Renal cortical epithelial cell (primary cell): ENCODE measurements around the gene PFKFB1. TPM values are rescaled to one million over a fixed set of nuclear protein-coding genes. Genes with fewer than 3 reads are reported as not detected.

Experiments used
- DNase-seq: peaks from one replicate; pipeline ENCODE4 v3.0.0-alpha.2; 2011; ENCODE audit warnings: low read depth
- total RNA-seq: library from RNA; depleted of rRNA; stranded (reverse); fragments of >200 nt; gene quantifications from 2 replicates; pipeline ENCODE4 v1.2.3, GENCODE V29; 2014

The PFKFB1 gene
- total RNA-seq, result 0.10 and 0.69 TPM in 2 replicates

DNA sequence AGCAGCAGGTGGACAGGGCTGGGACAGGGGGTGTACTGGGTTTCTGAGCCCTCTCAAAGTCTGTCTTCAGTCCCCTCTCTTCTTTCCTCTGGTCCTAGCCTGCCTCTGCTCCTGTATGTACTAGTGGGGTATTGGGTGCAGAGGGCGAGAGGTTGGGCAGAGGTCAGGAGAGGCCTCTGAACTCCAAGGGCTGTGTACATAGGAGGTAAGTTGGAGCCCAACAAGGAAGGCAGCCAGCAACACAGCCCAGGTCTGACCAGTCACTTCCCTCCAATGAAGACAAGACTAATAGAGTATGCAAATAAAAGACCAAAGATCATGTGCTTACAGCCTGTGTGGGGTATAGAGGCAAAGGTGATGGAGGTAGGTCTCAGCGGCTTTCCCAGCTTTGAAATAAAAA is at the start of gene PFKFB1:
Gene PFKFB1 (minus strand): TSS at position 90 of the 400 bp plus-strand sequence. CDS start 181 bp downstream, outside the sequence.
- DNase-seq, result no peak

DNA sequence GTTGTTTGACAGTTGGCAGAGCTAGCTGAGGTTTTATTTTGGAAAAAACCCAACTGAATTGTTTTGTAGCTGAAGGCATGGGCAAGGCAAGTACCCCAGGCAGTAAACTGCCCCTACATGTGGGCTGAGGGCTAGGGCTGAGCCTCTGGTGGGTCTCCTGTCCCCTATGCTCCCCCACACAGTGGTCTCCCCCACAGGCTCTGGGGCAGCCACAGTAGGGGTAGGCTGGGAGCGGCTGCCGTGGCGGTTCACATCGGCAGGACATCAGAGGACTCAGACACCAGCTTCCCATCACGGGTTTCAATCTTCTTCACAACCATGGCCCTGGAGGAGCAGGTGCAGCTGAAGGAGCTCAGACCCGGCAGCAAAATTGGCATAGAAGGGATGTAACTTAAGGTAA is 47.5 kb upstream of the PFKFB1 start:
- no peak for DNase-seq

DNA sequence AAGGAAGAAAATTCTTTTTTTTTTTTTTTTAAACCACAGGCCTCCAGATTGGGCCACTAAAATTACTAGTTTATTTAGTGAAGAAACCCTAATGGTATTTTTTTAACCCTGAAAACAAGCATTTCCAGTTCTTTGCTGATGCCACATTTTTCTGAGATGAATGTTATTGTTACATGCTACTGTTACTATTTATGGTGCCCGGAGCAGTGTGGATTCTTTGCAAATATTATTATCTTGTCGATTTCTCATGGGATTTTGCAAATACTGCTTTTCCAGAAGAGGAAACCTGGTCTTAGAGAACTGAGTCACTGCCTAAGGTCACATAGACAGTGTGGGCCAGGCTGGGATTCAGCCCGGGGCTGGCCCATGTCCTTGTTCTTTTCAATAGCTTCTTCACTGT is 45.5 kb upstream of the PFKFB1 start:
- no peak for DNase-seq

DNA sequence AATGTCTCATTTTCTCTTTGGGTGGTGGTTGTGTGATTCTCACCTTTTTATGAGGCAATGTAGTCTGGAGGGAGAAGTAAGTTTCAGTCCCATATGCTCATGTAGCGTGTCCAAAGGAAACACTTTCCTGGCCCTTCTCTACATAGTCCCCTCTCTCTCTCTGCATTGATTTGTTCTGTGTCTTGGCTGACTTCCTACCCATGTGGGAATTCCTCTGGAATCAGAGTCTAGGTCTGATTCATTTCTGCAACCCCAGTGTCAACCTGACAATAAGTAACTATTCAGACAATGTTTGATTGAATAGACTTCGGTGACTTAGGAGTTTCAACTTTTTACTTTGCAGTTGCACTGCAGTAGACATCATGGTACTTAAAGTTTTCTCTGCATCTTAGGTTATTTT is 39.4 kb upstream of the PFKFB1 start:
- peak; percentile 87 for DNase-seq

DNA sequence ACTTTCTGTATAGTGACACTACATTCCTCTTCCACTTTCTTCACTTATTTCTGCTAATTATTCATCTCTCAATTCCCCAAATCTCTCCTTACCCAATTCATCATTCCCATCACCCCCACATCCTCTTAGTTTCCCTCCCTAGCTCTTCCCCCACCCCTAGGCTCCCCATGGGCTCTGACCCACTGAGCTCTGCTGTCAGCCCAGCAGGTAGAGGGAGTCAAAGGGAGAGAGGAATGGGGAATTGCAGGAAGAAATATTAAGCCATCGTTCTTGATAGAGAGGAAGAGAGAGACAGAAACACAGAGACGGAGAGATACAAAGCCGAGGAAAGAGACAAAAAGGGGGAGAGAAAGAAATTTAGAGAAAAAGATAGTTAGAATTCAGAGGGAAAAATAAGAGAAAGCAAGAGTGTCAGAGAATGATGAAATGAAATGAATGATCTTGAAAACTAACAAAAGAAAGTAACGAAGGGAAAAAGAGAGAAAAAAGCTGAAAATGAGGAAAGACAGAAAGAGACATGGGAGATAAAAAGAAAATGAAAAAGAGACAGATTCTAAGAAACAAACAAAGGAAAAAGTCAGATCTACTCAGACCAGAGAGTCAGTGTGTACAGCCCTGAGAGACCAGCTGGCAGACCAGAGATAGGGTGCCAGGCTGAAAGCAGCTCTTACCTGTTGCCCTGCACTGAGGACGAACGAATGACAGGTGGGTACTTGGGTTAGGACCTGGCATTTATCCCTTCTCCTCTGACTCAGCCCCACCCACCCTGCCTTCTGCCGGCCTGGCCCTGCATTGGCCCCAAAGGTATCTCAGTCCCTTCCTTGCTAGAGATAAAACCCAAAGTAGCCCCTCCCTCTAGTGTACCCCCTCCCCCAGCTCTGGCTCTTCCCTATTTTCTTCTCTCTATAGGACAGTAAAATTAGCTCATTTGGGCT is 36.5 kb upstream of the PFKFB1 start, which contains the start of gene ALAS2:
Gene ALAS2 (minus strand): TSS at position 707 of the 935 bp plus-strand sequence. CDS start 4,977 bp downstream, outside the sequence.
- DNase-seq, result no peak

DNA sequence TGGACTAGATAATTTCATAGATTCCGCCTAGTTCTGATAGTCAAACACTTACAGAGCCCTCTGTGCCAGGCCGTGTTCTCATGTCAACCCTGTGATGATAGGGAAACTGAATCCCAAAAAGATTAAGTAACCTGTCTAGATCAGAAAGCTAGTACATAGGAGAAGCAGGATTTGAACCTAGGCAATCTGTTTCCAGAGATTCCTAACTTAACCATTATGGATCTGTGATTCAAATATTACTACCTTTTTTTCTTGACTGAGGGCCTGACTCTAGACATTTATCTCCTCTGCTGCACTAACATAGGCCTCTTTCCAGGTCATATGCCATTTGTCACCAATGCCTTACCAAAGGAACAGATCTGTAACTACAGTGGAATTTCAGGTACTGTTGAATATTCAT is 35.3 kb upstream of the PFKFB1 start:
- DNase-seq, result no peak

DNA sequence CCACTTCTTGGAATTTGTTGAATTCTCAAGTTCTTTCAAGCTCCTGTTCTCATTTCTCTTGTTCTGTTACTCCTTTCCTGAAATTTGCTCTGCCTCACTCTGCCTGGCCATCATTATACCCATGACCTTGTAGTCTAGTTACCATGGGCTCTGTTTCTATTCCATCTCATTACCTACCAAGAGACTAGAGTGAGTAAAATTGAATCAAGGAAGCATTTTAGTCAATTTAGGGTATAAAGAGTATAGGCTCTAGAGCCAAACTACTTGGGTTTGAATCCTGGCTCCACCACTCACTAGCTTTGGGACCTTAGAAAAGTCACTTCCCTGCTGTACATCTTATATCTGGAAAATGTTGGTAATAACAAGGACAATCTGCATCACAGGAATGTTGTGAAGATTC is 34.6 kb upstream of the PFKFB1 start:
- no peak for DNase-seq

DNA sequence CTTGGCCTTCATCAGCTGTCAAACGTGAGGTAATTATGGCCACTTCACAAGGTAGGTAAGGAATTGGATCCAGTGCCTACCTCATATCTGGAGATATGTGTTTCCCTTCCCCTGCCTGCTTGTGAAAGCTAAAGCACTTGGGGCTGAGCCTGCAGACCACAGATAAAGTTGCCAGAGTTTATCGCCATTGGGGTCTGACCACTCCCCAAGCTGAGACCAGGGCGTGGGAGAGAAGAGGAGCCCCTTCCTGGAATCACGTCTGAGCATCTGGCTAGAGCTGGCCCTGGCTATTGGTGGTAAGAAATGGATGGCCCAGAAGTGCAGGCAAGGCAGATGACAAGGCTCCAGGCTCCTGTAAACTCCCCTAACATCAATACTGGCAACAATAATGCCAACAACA is 34.1 kb upstream of the PFKFB1 start:
- DNase-seq, result no peak

DNA sequence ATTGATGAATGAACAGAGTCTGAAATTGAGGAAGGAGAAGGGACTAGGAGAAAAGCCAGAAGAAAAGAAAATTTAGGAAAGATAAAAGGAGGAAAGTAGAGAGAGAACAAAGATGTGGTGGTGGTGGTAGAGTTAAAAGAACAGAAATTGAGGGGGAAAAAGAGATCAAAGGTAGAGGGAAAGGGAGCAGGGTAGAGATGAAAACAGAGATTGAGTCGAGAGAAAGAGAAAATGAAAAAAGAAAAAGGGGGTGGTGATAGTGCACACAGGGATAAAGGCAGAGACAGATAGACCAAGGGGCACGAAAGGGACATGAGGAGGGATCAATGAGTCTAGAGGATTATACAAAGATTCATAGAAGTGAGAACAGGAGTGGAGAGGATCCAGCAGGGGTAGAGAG is 32.9 kb upstream of the PFKFB1 start:
- no peak for DNase-seq

DNA sequence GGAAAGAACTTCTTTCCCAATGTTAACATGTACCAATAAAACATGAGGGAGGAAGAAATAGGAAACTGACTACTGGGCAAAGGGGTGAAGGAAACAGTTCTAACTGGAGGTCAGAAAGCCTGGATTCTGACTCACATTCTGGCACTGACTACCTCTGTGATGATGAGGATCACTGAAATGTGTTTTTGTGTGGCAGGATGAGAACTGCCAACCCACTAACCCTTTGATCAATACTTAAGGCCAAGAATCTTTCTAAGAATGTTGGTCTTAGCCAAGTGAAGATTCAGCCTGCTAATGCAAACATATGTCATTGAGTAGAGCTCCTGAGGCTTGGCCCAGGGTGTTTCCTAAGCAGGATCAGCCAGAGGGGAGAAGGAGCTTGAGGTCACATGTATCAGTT is 32.2 kb upstream of the PFKFB1 start:
- DNase-seq, result peak; percentile 55

DNA sequence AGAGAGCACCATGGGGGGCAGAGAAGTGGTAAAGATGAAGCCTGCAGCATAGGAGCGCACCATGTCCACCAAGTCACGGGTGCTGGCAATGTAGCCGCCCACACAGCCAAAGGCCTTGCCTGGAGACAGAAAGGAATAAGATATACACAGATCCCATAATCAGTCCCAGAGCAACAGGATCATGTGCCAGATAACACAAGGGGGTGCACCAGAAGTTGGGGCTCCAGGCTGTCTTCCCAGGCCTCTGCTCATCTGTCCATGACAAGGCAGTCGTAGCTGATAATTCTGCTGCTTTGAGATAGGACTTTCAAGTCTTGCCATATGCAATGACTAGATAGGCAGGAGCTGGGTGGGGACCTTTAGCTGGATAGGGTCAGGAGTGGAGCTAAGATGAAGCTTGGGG is 20.9 kb upstream of the PFKFB1 start:
- DNase-seq, result no peak

DNA sequence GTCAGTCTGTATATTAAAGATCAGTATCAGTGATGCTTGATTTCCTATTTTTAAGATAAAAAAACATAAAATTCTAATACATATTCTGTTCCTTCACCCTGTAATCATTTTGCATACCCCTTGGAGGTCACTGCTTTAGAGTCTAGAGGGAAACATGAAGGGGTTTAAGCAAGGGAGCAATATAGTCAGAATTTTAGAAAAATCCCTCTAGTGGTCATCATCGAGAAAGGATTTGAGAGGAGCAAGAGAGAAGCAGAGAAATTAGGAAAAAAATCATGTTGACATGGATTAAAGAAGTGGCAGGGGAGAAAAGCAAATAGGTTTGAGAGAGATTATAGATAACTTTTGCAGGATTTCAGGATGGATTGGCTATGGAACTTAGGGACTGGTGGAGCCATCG is 17.3 kb upstream of the PFKFB1 start:
- DNase-seq, result no peak

DNA sequence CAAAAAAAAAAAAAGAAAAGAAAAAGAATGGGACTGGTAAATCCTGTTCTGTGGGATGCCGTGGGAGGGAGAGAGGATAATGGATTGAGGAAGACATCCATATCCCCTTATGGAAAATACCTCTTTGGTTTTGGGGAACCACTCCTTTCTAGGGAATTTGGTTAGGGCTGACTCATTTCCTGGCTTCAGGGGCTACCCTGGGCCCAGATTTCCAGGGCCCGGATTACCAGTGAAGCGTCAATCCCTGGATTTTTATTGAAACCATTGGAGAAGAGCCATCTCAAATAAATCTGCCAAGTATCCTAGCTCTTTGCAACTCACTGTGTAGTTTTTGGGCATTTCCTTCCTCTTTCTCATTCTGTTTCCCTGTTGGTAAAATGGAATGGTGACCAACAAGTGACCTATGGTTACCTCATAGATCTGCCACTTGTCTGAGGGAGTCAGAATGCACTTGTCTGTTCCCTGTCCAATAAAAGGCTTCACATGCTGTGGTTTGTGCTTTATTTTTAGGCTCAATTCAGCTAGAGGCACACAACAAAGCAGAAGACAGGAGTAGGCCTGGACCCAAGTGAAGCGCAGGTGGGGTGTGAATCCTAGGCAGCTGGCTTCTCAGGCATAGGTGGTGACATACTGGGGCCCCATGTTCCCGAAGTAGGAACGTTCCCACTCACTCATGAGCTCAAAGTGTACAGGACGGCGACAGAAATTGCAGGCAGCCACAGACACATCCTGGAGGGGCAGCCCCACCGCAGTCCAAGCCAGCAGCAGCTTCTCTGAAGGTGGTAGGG is 14.8 kb upstream of the PFKFB1 start:
- no peak for DNase-seq

DNA sequence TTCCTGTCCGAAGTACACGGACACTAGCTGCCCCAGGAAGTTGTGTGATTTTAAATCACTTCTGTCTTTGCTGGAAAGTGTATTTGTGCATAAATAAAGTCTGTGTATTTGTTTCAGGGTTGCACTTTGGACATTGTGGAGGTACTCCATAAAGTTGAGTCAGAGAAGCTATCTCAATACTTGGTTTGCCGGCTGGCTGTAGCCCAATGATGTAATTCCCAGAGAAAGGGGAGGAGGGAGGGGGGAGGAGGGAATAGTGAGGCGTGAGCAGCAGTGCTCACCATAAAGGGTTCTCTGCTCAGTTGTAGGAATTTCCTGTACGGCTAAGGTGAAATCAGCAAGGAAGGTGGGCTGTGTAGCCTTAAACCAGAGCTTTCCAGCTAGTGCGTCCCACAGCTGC is 13.7 kb upstream of the PFKFB1 start:
- DNase-seq, result peak; percentile 46

DNA sequence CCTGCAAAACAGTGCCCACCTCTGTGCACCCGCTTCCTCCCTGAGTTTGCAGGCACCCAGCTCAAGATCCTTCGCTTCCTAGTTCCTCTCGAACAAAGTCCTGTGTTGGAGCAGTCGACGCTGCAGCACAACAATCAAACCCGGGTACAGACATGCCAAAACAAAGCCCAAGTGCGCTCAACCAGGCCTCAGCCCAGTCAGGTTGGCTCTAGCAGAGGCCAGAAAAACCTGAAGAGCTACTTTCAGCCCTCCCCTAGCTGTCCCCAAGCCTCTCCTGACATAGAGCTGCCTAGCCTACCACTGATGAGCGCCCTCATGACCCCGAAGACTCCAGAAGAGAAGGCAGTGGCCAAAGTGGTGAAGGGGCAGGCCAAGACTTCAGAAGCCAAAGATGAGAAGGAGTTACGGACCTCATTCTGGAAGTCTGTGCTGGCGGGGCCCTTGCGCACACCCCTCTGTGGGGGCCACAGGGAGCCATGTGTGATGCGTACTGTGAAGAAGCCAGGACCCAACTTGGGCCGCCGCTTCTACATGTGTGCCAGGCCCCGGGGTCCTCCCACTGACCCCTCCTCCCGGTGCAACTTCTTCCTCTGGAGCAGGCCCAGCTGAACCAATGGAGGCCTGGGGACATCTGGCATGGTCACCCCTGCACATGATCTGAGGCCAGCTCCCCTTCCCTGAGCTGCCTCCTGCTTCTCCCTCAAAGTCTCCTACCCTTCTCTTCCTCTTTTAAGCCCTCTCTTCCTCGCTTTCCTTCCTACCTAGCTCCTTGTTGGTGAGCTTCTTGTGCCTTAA is 13.0 kb upstream of the PFKFB1 start:
- no peak for DNase-seq

DNA sequence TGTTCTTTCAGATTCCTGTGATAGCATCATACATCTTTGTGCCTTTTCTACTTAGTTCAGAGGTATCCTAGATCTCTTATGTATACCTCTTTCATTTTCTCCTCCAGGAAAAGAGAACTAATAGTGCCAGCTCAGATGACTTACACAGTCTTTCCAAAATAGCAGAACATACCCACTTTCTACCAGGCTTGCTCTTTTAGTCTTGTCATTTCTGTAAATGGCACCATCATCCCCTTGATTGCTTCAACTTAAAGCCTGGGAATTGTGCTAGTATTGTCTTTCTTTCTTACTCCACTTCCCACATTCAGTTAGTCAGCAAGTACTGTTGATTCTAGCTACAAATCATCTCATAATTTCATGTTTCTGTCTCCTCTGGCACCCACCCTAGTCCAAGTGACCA is 11.3 kb upstream of the PFKFB1 start:
- no peak for DNase-seq

DNA sequence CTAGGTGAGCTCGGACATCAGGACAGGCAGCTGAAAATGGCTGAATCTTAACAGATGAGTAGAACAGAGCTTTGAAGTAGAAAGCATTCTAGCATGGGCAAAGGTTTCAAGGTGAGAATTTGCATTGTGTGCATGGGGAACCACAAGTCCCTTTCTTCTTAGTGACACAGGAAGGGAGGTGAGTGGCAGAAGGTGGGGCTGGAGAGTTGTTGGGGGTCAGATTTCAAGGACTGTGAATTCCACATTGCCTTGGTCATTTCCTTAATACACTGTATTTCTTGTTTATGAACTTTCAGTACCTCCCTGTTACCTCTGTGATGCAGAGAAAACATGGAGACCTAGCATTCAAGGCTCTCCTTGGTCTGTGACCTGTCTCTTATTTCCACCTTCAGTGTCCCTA is 10.2 kb upstream of the PFKFB1 start:
- DNase-seq, result no peak

DNA sequence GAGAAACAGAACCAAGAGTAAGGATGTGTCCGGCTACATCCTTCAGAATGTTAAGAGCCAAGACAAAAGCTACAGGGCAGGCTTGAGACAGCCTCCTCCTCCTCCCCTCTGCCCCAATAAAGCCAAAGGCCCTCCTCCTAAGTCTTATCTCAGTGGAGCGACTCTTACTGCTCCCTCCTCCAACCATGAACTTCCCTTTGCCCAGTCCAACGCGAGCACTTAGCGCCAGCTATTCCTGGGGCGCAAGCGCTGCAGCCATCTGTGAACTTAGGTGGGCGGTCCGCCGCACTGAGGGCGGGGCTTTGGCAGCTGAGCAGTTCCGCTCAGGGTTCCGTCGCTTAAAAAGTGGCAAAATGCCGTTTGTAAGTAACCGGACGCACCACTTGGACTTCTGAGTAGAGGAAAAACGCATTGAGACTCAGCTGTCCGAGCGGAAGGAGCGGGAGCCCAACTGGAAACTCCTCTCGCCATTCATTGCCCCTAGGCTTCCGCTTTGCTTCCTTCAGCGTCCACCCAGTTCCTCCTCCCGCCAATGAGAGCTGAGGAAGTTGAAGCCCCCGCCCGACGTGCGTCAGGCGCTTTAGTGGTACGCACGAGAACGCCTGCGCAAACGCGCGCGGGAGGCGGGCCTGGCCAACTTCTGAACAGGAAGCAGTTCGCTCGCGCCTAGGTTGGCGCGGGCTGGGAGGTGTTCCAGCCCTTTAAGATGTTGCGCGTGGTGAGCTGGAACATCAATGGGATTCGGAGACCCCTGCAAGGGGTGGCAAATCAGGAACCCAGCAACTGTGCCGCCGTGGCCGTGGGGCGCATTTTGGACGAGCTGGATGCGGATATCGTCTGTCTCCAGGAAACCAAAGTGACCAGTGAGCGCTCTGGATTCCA is 6.0 kb upstream of the PFKFB1 start, which contains the start of gene APEX2:
Gene APEX2 (plus strand): TSS at position 647 of the 882 bp plus-strand sequence. CDS start 60 bp downstream, at position 707.
- peak; percentile 91 for DNase-seq

DNA sequence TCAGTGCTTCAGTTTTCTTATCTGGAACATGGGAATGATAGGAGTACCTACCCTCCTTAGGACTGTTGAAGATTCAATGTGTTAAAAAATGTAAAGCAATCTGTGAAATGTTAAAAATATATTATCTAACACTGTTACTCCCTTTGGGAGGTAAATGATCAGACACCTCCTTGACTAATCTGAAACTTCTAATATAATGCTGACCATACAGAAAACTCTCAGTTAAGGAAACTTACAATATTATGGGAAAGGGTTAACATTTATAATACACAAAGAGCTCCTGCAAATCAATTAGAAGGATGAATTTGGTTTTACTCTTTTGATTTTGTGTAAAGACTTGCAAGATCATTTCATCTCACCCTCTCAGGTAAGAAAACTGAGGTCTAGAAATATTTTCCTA is 1.6 kb upstream of the PFKFB1 start:
- DNase-seq, result no peak

DNA sequence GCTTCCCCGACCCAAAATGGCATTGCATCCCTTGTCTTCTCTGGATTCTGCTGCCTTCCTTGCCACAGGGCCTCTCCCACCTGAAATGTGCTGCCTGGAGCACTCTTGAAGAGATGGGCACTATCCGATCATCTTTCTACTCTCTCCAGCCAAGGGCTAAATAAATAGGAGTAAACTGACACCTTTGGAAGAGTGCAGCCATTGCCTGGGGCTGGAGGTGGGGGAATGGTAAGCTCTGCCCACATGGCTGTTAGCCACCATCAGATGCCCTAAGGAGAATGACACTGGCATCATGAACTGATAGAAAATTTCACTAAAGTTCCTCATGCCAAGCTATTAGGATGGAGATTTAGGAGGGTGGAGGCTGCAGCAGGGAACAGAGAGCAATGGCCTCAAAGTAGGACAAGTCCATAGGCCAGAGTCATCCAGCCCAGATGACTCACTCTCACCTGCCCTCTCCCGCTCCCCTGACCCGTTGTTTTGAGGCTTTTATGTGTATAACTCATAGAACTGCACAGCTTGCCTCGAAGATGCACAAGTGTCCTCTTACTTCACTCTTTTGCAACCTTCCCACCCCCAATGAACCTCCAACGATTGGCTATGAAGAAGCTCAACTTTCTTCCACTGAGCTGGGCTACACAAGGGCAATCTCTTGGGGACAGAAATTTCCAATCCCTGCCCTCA is 822 bp upstream of the PFKFB1 start:
- no peak for DNase-seq
